Neural progenitor cell (in vitro differentiated cells): ENCODE data around the gene ARHGEF6. TPM values are rescaled to one million over a fixed set of nuclear protein-coding genes. Genes with fewer than 3 reads are reported as not detected.
A peak's percentile ranks its signal among the peaks of the same experiment; 100 is the strongest.

Source experiments
- DNase-seq: peaks from one replicate; pipeline ENCODE4 v3.0.0-alpha.2; 2016; ENCODE audit warnings: low spot score
- H2AFZ ChIP-seq: fragments of 200-600 bp; sonication (generic); replicated peaks from 2 replicates; pipeline ENCODE4 v1.6.1; 2016; ENCODE audit warnings: antibody characterized with exemption
- H3F3A ChIP-seq: fragments of 200-600 bp; sonication (generic); 2 replicates; pipeline ENCODE4 v1.6.1; 2016; ENCODE audit warnings: antibody characterized with exemption, low read depth
- H3K27ac ChIP-seq: fragments of 200-600 bp; sonication (generic); 2 replicates; pipeline ENCODE4 v1.5.1; 2016; ENCODE audit warnings: mild to moderate bottlenecking
- H3K27me3 ChIP-seq: fragments of 200-600 bp; sonication (generic); 2 replicates; pipeline ENCODE4 v1.6.1; 2016; ENCODE audit warnings: mild to moderate bottlenecking, moderate library complexity
- H3K36me3 ChIP-seq: fragments of 200-600 bp; sonication (generic); 2 replicates; pipeline ENCODE4 v1.5.1; 2016
- H3K4me1 ChIP-seq: fragments of 200-600 bp; sonication (generic); 2 replicates; pipeline ENCODE4 v1.6.1; 2016; ENCODE audit warnings: mixed run types
- H3K4me2 ChIP-seq: fragments of 200-600 bp; sonication (generic); 2 replicates; pipeline ENCODE4 v1.6.1; 2016
- H3K4me3 ChIP-seq: fragments of 200-600 bp; sonication (generic); 2 replicates; pipeline ENCODE4 v1.5.1; 2016
- H3K79me2 ChIP-seq: fragments of 200-600 bp; sonication (generic); 2 replicates; pipeline ENCODE4 v1.6.1; 2016; ENCODE audit warnings: low read depth
- H3K9ac ChIP-seq: fragments of 200-600 bp; sonication (generic); 2 replicates; pipeline ENCODE4 v1.6.1; 2016
- H3K9me3 ChIP-seq: fragments of 200-600 bp; sonication (generic); 2 replicates; pipeline ENCODE4 v1.5.1; 2016; ENCODE audit warnings: low read depth
- H4K20me1 ChIP-seq: fragments of 200-600 bp; sonication (generic); 2 replicates; pipeline ENCODE4 v1.6.1; 2016; ENCODE audit warnings: low read depth
- H3K27ac Mint-ChIP-seq: 3 replicates; pipeline ENCODE4 v1.8.0; 2021; ENCODE audit warnings: mixed read lengths
- H3K27me3 Mint-ChIP-seq: 2 replicates; pipeline ENCODE4 v1.8.0; 2022; ENCODE audit warnings: low read depth, mild to moderate bottlenecking, inconsistent platforms, moderate library complexity, mixed read lengths; ENCODE audit not compliant: insufficient read depth
- H3K36me3 Mint-ChIP-seq: 3 replicates; pipeline ENCODE4 v1.8.0; 2021; ENCODE audit warnings: mixed read lengths
- H3K4me1 Mint-ChIP-seq: 3 replicates; pipeline ENCODE4 v1.8.0; 2021; ENCODE audit warnings: mixed read lengths
- H3K4me3 Mint-ChIP-seq: 3 replicates; pipeline ENCODE4 v1.8.0; 2021; ENCODE audit warnings: mild to moderate bottlenecking, moderate library complexity, mixed read lengths
- H3K9me3 Mint-ChIP-seq: 3 replicates; pipeline ENCODE4 v1.8.0; 2020; ENCODE audit warnings: mixed read lengths
- EZH2 ChIP-seq: fragments of 200-600 bp; sonication (generic); IDR thresholded peaks from 2 replicates; pipeline ENCODE4 v1.6.1; 2017; ENCODE audit warnings: antibody characterized with exemption, mild to moderate bottlenecking, moderate library complexity
- EZH2phosphoT487 ChIP-seq: fragments of 200-600 bp; sonication (generic); IDR thresholded peaks from 2 replicates; pipeline ENCODE4 v1.6.1; 2017; ENCODE audit warnings: antibody characterized with exemption
- total RNA-seq: library from RNA; depleted of rRNA; stranded (reverse); fragments of >200 nt; gene quantifications from 2 replicates; pipeline ENCODE4 v1.2.3, GENCODE V29; 2015; ENCODE audit warnings: low replicate concordance
- TF ChIP-seq, protein P1 (sequence below): fragments of 200-600 bp; sonication (generic); IDR thresholded peaks from 2 replicates; pipeline ENCODE4 v1.5.1; 2017; ENCODE audit warnings: antibody characterized with exemption, mild to moderate bottlenecking

ARHGEF6 gene
- total RNA-seq, 1 donor from 2014 or later, result 3.2 TPM

DNA sequence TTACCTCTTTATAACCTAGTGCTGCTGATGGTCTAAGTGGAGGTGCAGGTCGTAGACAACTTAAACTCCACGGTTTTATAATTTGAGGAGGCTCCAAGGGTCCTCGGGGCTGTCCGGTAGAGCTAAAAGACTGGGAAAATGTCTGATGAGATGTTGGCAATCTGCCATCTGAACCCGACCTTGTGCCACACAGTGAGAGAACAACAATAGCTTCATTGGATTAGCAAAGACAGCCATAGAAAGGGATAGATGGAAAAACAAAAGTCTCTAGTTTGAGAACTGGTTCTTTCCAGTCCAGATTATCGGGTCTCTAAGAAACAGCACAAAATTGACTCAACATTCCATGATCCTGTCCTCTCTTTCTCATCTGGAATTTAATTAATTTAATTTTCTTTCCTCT is 101.2 kb downstream of the ARHGEF6 start:
- Mint-ChIP-seq H3K9me3 (peaks cover 2% of the 10 kb centered on the region), H3K27me3 (peaks cover 9% of the 10 kb centered on the region), H3K4me1 (peaks cover 2% of the 10 kb centered on the region), H3K27ac (no peak overlapping the region), H3K36me3 (no peaks in the 10 kb centered on the region), H3K4me3 (no peak overlapping the region)
- no peaks in the 10 kb centered on the region for H3K36me3 ChIP-seq
- no peaks in the 10 kb centered on the region for H3K9me3 ChIP-seq
- H3K27ac ChIP-seq, result no peak overlapping the region
- H3F3A ChIP-seq, result no peaks in the 10 kb centered on the region
- TF ChIP-seq, protein P1, sequence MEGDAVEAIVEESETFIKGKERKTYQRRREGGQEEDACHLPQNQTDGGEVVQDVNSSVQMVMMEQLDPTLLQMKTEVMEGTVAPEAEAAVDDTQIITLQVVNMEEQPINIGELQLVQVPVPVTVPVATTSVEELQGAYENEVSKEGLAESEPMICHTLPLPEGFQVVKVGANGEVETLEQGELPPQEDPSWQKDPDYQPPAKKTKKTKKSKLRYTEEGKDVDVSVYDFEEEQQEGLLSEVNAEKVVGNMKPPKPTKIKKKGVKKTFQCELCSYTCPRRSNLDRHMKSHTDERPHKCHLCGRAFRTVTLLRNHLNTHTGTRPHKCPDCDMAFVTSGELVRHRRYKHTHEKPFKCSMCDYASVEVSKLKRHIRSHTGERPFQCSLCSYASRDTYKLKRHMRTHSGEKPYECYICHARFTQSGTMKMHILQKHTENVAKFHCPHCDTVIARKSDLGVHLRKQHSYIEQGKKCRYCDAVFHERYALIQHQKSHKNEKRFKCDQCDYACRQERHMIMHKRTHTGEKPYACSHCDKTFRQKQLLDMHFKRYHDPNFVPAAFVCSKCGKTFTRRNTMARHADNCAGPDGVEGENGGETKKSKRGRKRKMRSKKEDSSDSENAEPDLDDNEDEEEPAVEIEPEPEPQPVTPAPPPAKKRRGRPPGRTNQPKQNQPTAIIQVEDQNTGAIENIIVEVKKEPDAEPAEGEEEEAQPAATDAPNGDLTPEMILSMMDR, result no peak
- TF ChIP-seq EZH2phosphoT487 (no peak), EZH2 (no peak)
- peak; percentile 6 for DNase-seq
- no peaks in the 10 kb centered on the region for H3K27me3 ChIP-seq
- H3K4me1 ChIP-seq, result no peaks in the 10 kb centered on the region
- H2AFZ ChIP-seq, result no peak overlapping the region
- no peak overlapping the region for H3K4me3 ChIP-seq
- no peaks in the 10 kb centered on the region for H3K79me2 ChIP-seq
- H3K9ac ChIP-seq, result no peak overlapping the region
- no peak overlapping the region for H3K4me2 ChIP-seq
- no peaks in the 10 kb centered on the region for H4K20me1 ChIP-seq

DNA sequence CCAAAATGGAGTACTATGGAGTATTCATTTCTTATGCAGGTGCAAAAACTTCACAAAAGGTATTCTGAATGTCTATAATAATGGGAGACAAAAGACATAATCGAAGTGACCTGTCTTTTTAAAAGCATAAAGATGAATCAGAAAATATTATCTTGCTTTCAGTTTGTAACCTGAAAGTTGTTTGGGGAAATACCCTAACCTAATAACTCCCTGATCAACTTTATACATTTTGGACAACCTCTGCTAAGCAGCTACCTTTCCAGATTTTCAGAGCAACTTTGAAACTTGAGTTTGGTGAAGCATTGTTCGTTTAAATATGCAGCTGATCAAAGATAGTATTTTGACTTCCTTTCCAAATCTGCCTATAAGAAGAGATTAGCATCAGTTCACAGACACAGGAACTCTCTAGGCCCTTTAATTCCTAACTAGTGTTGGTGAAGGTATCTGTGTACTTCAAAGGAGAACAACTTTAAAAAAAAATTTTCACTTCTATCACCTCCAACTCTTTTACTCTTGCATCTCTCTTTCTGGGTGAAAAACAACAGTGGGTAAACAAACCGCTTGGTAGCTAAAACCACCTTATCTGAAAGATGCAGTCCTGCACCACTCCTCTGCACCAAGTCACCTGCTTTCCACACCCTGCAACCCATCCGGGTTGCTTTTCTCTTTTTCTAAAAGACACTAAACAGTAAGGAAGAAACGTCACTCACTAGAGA is 106.3 kb downstream of the ARHGEF6 start:
- Histone ChIP-seq H3K79me2 (no peaks in the 10 kb centered on the region), H3K9ac (no peak overlapping the region), H3K4me2 (no peak overlapping the region), H3K4me1 (no peaks in the 10 kb centered on the region), H3K27me3 (no peaks in the 10 kb centered on the region), H3F3A (no peaks in the 10 kb centered on the region), H3K9me3 (no peaks in the 10 kb centered on the region), H3K4me3 (no peak overlapping the region), H4K20me1 (no peaks in the 10 kb centered on the region), H3K27ac (no peak overlapping the region), H2AFZ (no peak overlapping the region), H3K36me3 (no peaks in the 10 kb centered on the region)
- Mint-ChIP-seq H3K9me3 (peaks cover 7% of the 10 kb centered on the region), H3K27ac (no peak overlapping the region), H3K4me3 (no peak overlapping the region), H3K36me3 (no peaks in the 10 kb centered on the region), H3K4me1 (peaks cover under 1% of the 10 kb centered on the region), H3K27me3 (peaks cover 5% of the 10 kb centered on the region)
- TF ChIP-seq, protein P1, result no peak
- TF ChIP-seq EZH2, result no peak
- no peak for TF ChIP-seq EZH2phosphoT487
- no peak for DNase-seq

DNA sequence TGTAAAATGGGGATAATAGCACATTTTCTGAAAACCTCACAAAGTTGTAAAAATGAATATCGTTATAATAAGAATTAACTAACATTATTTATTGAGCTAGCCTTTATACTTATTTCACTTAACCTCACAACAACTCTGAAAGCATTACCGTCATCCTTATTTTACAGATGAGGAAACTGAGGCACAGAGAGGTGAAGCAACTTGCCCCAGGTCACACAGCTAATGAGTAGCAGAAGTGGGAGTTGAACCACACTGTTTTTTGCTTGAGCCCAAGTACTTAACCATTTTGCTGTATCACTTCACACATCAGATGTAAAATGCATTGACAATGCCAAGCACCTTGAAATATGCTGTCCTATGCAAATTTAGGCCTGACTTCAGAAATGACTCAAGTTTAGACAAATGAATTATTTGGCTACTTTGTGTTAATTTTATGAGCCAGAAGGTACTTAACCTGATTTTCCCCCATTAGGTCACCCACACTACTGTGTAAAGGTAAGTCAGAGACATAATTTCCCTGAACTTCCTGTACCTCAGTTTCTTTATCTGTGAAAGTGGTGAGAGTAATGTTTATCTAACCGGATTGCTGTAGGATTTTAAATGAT is 109.6 kb downstream of the ARHGEF6 start:
- no peak overlapping the region for H3K27ac ChIP-seq
- H3K36me3 ChIP-seq, result no peaks in the 10 kb centered on the region
- no peak overlapping the region for H2AFZ ChIP-seq
- H3K9ac ChIP-seq, result no peak overlapping the region
- TF ChIP-seq EZH2, result no peak
- H3K36me3 Mint-ChIP-seq, result no peaks in the 10 kb centered on the region
- no peaks in the 10 kb centered on the region for H3K27me3 ChIP-seq
- H3K4me3 Mint-ChIP-seq, result no peak overlapping the region
- no peak overlapping the region for H3K4me2 ChIP-seq
- H4K20me1 ChIP-seq, result no peaks in the 10 kb centered on the region
- no peaks in the 10 kb centered on the region for H3K4me1 ChIP-seq
- DNase-seq, result no peak
- peaks cover 5% of the 10 kb centered on the region for H3K27me3 Mint-ChIP-seq
- H3K79me2 ChIP-seq, result no peaks in the 10 kb centered on the region
- no peak overlapping the region for H3K4me3 ChIP-seq
- H3K9me3 ChIP-seq, result no peaks in the 10 kb centered on the region
- H3K9me3 Mint-ChIP-seq, result peaks cover 7% of the 10 kb centered on the region
- H3K4me1 Mint-ChIP-seq, result no peaks in the 10 kb centered on the region
- no peaks in the 10 kb centered on the region for H3F3A ChIP-seq
- H3K27ac Mint-ChIP-seq, result no peak overlapping the region
